CD14-positive monocyte (primary cell): Measurements from ENCODE around the gene PPM1M. TPM values are rescaled to one million over a fixed set of nuclear protein-coding genes. Genes with fewer than 3 reads are reported as not detected.
"Not testable (repeated sequence)": the region's sequence is repeated elsewhere in the genome, so short reads cannot be mapped to it uniquely, and the experiment has no call there.

Experiments used
- DNase-seq, 3 donors: peaks; one replicate each; pipeline ENCODE4 v3.0.0-alpha.2; 2011 to 2022
- H2AFZ ChIP-seq: 2 replicates; pipeline ENCODE4 v1.6.0; 2012; ENCODE audit warnings: mild to moderate bottlenecking, low read depth, low read length, inconsistent platforms; ENCODE audit not compliant: insufficient read depth, poor library complexity, severe bottlenecking
- H3K27ac ChIP-seq, 2 donors: 1 replicate in 1 of 2; 2 replicates in 1 of 2; pipeline ENCODE4 v1.5.1; 2012 to 2013; ENCODE audit warnings: low read length in 2 of 2, control low read depth in 1 of 2, inconsistent platforms in 1 of 2, low read depth in 1 of 2, mild to moderate bottlenecking in 1 of 2
- H3K27me3 ChIP-seq, 2 donors: one replicate each; pipeline versions ENCODE4 v1.6.0 to v1.6.1; 2011 to 2013; ENCODE audit warnings: low read length in 2 of 2; ENCODE audit not compliant: control insufficient read depth in 2 of 2, insufficient read depth in 2 of 2
- H3K36me3 ChIP-seq, 2 donors: replicated peaks in 1 of 2; 1 replicate in 1 of 2; 2 replicates in 1 of 2; pipeline versions ENCODE4 v1.5.1 to v1.6.1; 2012 to 2013; ENCODE audit warnings: low read length in 2 of 2, control low read depth in 1 of 2, inconsistent platforms in 1 of 2, mild to moderate bottlenecking in 1 of 2; ENCODE audit not compliant: insufficient read depth in 2 of 2, control insufficient read depth in 1 of 2
- H3K4me1 ChIP-seq, 2 donors: 1 replicate in 1 of 2; 2 replicates in 1 of 2; pipeline versions ENCODE4 v1.5.1 to v1.6.1; 2012 to 2013; ENCODE audit warnings: low read length in 2 of 2, control low read depth in 1 of 2, inconsistent platforms in 1 of 2, mild to moderate bottlenecking in 1 of 2, moderate library complexity in 1 of 2; ENCODE audit not compliant: insufficient read depth in 2 of 2, control insufficient read depth in 1 of 2
- H3K4me2 ChIP-seq: replicated peaks from 2 replicates; pipeline ENCODE3; 2012; ENCODE audit warnings: low read length, moderate library complexity, mild to moderate bottlenecking; ENCODE audit not compliant: poor library complexity, severe bottlenecking; ENCODE audit errors: extremely low read depth
- H3K4me3 ChIP-seq, 3 experiments: fragments of 200-600 bp in 1 of 3; sonication (generic) in 1 of 3; replicated peaks in 1 of 3; 1 replicate in 2 of 3; 2 replicates in 1 of 3; pipeline ENCODE4 v1.5.1; 2011 to 2013; ENCODE audit warnings: low read length in 3 of 3, mild to moderate bottlenecking in 3 of 3, control low read depth in 2 of 3, low read depth in 2 of 3, inconsistent platforms in 1 of 3, moderate library complexity in 1 of 3
- H3K79me2 ChIP-seq: 2 replicates; pipeline ENCODE4 v1.6.0; 2012; ENCODE audit warnings: mild to moderate bottlenecking, control low read depth, inconsistent platforms, low read length, moderate library complexity; ENCODE audit not compliant: insufficient read depth
- H3K9ac ChIP-seq: 2 replicates; pipeline ENCODE4 v1.6.0; 2017; ENCODE audit warnings: low read length, mild to moderate bottlenecking; ENCODE audit not compliant: insufficient read depth, poor library complexity, severe bottlenecking
- H3K9me3 ChIP-seq, 2 donors: replicated peaks in 1 of 2; 1 replicate in 1 of 2; 2 replicates in 1 of 2; pipeline versions ENCODE4 v1.5.1 to v1.6.1; 2012 to 2013; ENCODE audit warnings: low read length in 2 of 2, control low read depth in 1 of 2; ENCODE audit not compliant: control insufficient read depth in 1 of 2, insufficient read depth in 1 of 2
- H4K20me1 ChIP-seq: 2 replicates; pipeline ENCODE4 v1.6.0; 2012; ENCODE audit warnings: mild to moderate bottlenecking, low read length, control low read depth, moderate library complexity; ENCODE audit not compliant: insufficient read depth
- H3K27ac Mint-ChIP-seq, 7 donors: one replicate each; pipeline ENCODE4 v1.8.0; 2020; ENCODE audit warnings: mild to moderate bottlenecking in 7 of 7, mixed read lengths in 7 of 7, moderate library complexity in 6 of 7, inconsistent platforms in 2 of 7
- H3K27me3 Mint-ChIP-seq, 3 donors: one replicate each; pipeline ENCODE4 v1.8.0; 2021 to 2022; ENCODE audit warnings: low read depth in 3 of 3, mild to moderate bottlenecking in 3 of 3, mixed read lengths in 3 of 3, moderate library complexity in 3 of 3, inconsistent platforms in 1 of 3
- H3K36me3 Mint-ChIP-seq, 2 donors: one replicate each; pipeline ENCODE4 v1.8.0; 2020; ENCODE audit warnings: mixed read lengths in 2 of 2, inconsistent platforms in 1 of 2, mild to moderate bottlenecking in 1 of 2
- H3K4me1 Mint-ChIP-seq: one replicate; pipeline ENCODE4 v1.8.0; 2020; ENCODE audit warnings: mild to moderate bottlenecking, mixed read lengths
- H3K4me3 Mint-ChIP-seq, 2 donors: one replicate each; pipeline ENCODE4 v1.8.0; 2020; ENCODE audit warnings: mild to moderate bottlenecking in 2 of 2, mixed read lengths in 2 of 2, moderate library complexity in 1 of 2
- H3K9me3 Mint-ChIP-seq, 7 donors: one replicate each; pipeline ENCODE4 v1.8.0; 2020 to 2022; ENCODE audit warnings: mixed read lengths in 7 of 7, mild to moderate bottlenecking in 6 of 7, moderate library complexity in 6 of 7, inconsistent platforms in 2 of 7
- CTCF ChIP-seq: fragments of 200-600 bp; IDR thresholded peaks from one replicate; pipeline ENCODE4 v1.8.0; 2022; ENCODE audit warnings: antibody characterized with exemption, mild to moderate bottlenecking
- WGBS: methylation state at CpG from one replicate; pipeline ENCODE4 v1.1.5; 2013; ENCODE audit warnings: missing lambda C conversion rate; ENCODE audit not compliant: insufficient coverage; 5-methylcytosine and 5-hydroxymethylcytosine counted together
- intact Hi-C, 2 donors: fragments of 100-400 bp; cut with micrococcal nuclease; formaldehyde crosslinking; loops; one replicate each; pipeline versions ENCODE4 v1.15.0 to v1.15.1; 2023
- polyA plus RNA-seq, 3 donors: library from polyadenylated mRNA; depleted of rRNA in 1 of 3; unstranded in 2 of 3; stranded (reverse) in 1 of 3; fragments of 300-500 nt in 2 of 3; fragments of >200 nt in 1 of 3; fragmentation: Illumina TruSeq in 2 of 3; gene quantifications; 1 replicate in 2 of 3; 2 replicates in 1 of 3; pipeline ENCODE4 v1.2.3, GENCODE V29; 2012 to 2021

The PPM1M gene
- polyA plus RNA-seq, 3 donors, result 92.8 to 144 (median 120) TPM

GRCh38 chr3:52283306-52283705, 37.7 kb downstream of the PPM1M start:
- intact Hi-C loops, result loop anchor here in 1 of 2 donors (10.0 kb wide), 1 partner anchor 121 kb away; no protein-coding TSS in a partner anchor
- Mint-ChIP-seq H3K27me3 (peaks cover 0 to 5% (median 0%) of the 10 kb centered on the region in 3 donors), H3K4me3 (no peak overlapping the region), H3K27ac (no peak overlapping the region), H3K4me1 (peaks cover 21% of the 10 kb centered on the region), H3K9me3 (no peaks in the 10 kb centered on the region), H3K36me3 (peaks cover 3 to 4% of the 10 kb centered on the region in 2 donors)
- Histone ChIP-seq H3K27ac (no peak overlapping the region), H3K27me3 (no peaks in the 10 kb centered on the region), H3K36me3 (no peaks in the 10 kb centered on the region), H3K4me1 (peaks cover 13 to 22% of the 10 kb centered on the region in 2 donors), H3K9ac (no peak overlapping the region), H3K79me2 (peaks cover 29% of the 10 kb centered on the region), H2AFZ (no peak overlapping the region), H3K4me3 (no peak overlapping the region), H3K9me3 (no peaks in the 10 kb centered on the region), H3K4me2 (no peak overlapping the region), H4K20me1 (no peaks in the 10 kb centered on the region)
- DNase-seq, result no peak
- 100% methylated on average over 1 of the region's 1 CpG for WGBS
- TF ChIP-seq CTCF, result no peak

- not testable (repeated sequence) for H3K27ac ChIP-seq, H3K9me3 ChIP-seq, H2AFZ ChIP-seq, H3K36me3 Mint-ChIP-seq, H3K4me3 ChIP-seq, H3K9ac ChIP-seq, H3K4me2 ChIP-seq, H3K27me3 Mint-ChIP-seq, DNase-seq, H3K36me3 ChIP-seq, H4K20me1 ChIP-seq, H3K27ac Mint-ChIP-seq, H3K27me3 ChIP-seq, H3K4me3 Mint-ChIP-seq, H3K9me3 Mint-ChIP-seq
- WGBS, result 94% methylated on average over 3 of the region's 4 CpGs
- intact Hi-C loops, result loop anchor here in 1 of 2 donors (10.0 kb wide), 1 partner anchor 121 kb away; no protein-coding TSS in a partner anchor
- peaks cover 32% of the 10 kb centered on the region for H3K79me2 ChIP-seq
- peaks cover 15 to 25% of the 10 kb centered on the region in 2 donors for H3K4me1 ChIP-seq
- H3K4me1 Mint-ChIP-seq, result peaks cover 26% of the 10 kb centered on the region
These were observed 38.5 kb downstream of the PPM1M start for GRCh38 chr3:52284051-52284450.
